Erythroblast (primary cell): ENCODE results near the gene NDRG4.

ENCODE experiments used
- DNase-seq, 2 experiments: peaks; one replicate each; lab custom pipeline; 2025; lab: John Stamatoyannopoulos, UW
- GATA1 ChIP-seq: IDR thresholded peaks from 2 replicates; pipeline ENCODE4 v1.6.1; 2011; ENCODE audit warnings: low read depth, mild to moderate bottlenecking, control low read depth, low read length, moderate library complexity
- POLR2A ChIP-seq: IDR thresholded peaks from 2 replicates; pipeline ENCODE4 v1.6.1; 2011; ENCODE audit warnings: mild to moderate bottlenecking, low read length

Gene NDRG4

GRCh38 chr16:58537124-58537906, 37.4 kb downstream of the NDRG4 start:
- TF ChIP-seq GATA1 (no peak), POLR2A (no peak)

GRCh38 chr16:58541711-58542110, 41.8 kb downstream of the NDRG4 start:
- TF ChIP-seq GATA1: no peak
- TF ChIP-seq POLR2A: no peak
- no peak for DNase-seq

More at GRCh38 chr16:58537124-58537906, 37.4 kb downstream of the NDRG4 start:
- no peak for DNase-seq

- TF ChIP-seq POLR2A: no peak
- no peak for TF ChIP-seq GATA1
- DNase-seq: no peak
These were observed 42.3 kb downstream of the NDRG4 start for GRCh38 chr16:58542291-58542690.

GRCh38 chr16:58543685-58544084, 43.7 kb downstream of the NDRG4 start:
- DNase-seq: peak in 1 of 2 experiments; percentile 6
- TF ChIP-seq GATA1 (no peak), POLR2A (no peak)

GRCh38 chr16:58548378-58548777, 48.4 kb downstream of the NDRG4 start:
- TF ChIP-seq POLR2A (no peak), GATA1 (no peak)
- no peak for DNase-seq

- TF ChIP-seq GATA1 (no peak), POLR2A (no peak)
- peak in 1 of 2 experiments; percentile 22 for DNase-seq
These were observed 51.6 kb downstream of the NDRG4 start for GRCh38 chr16:58551496-58551895.

- DNase-seq: no peak
- no peak for TF ChIP-seq GATA1
- TF ChIP-seq POLR2A: no peak
These were observed 56.7 kb downstream of the NDRG4 start for GRCh38 chr16:58556678-58557077.
